Mesendoderm (in vitro differentiated cells): ENCODE data around the gene USP36.

Experiments used
- DNase-seq: peaks from one replicate; pipeline ENCODE4 v3.0.0; 2013
- H2AK5ac ChIP-seq: 2 replicates; pipeline ENCODE4 v1.6.1; 2013; ENCODE audit warnings: low read length, inconsistent platforms
- H2BK120ac ChIP-seq: 2 replicates; pipeline ENCODE4 v1.6.1; 2013; ENCODE audit warnings: low read depth, mild to moderate bottlenecking, low read length, moderate library complexity, mixed read lengths
- H2BK15ac ChIP-seq: replicated peaks from 2 replicates; pipeline ENCODE4 v1.6.1; 2013; ENCODE audit warnings: low read depth, mild to moderate bottlenecking, moderate library complexity
- H2BK5ac ChIP-seq: 2 replicates; pipeline ENCODE4 v1.6.1; 2013; ENCODE audit warnings: low read length, inconsistent platforms
- H3K18ac ChIP-seq: 2 replicates; pipeline ENCODE4 v1.6.1; 2013; ENCODE audit warnings: mild to moderate bottlenecking, low read length, mixed read lengths
- H3K23ac ChIP-seq: one replicate; pipeline ENCODE4 v1.6.1; 2013; ENCODE audit warnings: low read length
- H3K27ac ChIP-seq: 2 replicates; pipeline ENCODE4 v1.5.1; 2013; ENCODE audit warnings: low read depth, mild to moderate bottlenecking, inconsistent platforms, low read length, moderate library complexity
- H3K27me3 ChIP-seq: 2 replicates; pipeline ENCODE4 v1.6.1; 2013; ENCODE audit warnings: low read length, control low read depth, mild to moderate bottlenecking, inconsistent platforms; ENCODE audit not compliant: insufficient read depth, poor library complexity
- H3K36me3 ChIP-seq: 2 replicates; pipeline ENCODE4 v1.6.1; 2013; ENCODE audit warnings: low read length, inconsistent platforms; ENCODE audit not compliant: control insufficient read depth, insufficient read depth
- H3K4ac ChIP-seq: one replicate; pipeline ENCODE4 v1.6.1; 2013; ENCODE audit warnings: low read depth, mild to moderate bottlenecking, low read length, moderate library complexity
- H3K4me1 ChIP-seq: 2 replicates; pipeline ENCODE4 v1.6.1; 2013; ENCODE audit warnings: low read depth, low read length, inconsistent platforms; ENCODE audit not compliant: control insufficient read depth
- H3K4me2 ChIP-seq: 2 replicates; pipeline ENCODE4 v1.6.1; 2013; ENCODE audit warnings: low read length
- H3K4me3 ChIP-seq: 2 replicates; pipeline ENCODE4 v1.5.1; 2013; ENCODE audit warnings: mild to moderate bottlenecking, low read length
- H3K56ac ChIP-seq: one replicate; pipeline ENCODE4 v1.6.1; 2013; ENCODE audit warnings: low read length
- H3K79me1 ChIP-seq: 2 replicates; pipeline ENCODE4 v1.6.1; 2013; ENCODE audit warnings: low read length, inconsistent platforms
- H3K79me2 ChIP-seq: 2 replicates; pipeline ENCODE4 v1.6.1; 2013; ENCODE audit warnings: mild to moderate bottlenecking, low read length; ENCODE audit not compliant: control insufficient read depth, insufficient read depth
- H3K9ac ChIP-seq: 2 replicates; pipeline ENCODE4 v1.6.1; 2013; ENCODE audit warnings: low read length, inconsistent platforms
- H4K5ac ChIP-seq: one replicate; pipeline ENCODE4 v1.6.1; 2013; ENCODE audit warnings: low read length
- H4K8ac ChIP-seq: one replicate; pipeline ENCODE4 v1.6.1; 2013; ENCODE audit warnings: low read depth, mild to moderate bottlenecking, control low read depth, low read length, moderate library complexity
- WGBS: extraction: QIAGEN DNeasy Blood & Tissue Kit; methylation state at CpG from one replicate; pipeline ENCODE4 v1.1.7; 2013; ENCODE audit warnings: low lambda C conversion rate, missing lambda C conversion rate; ENCODE audit not compliant: insufficient coverage; ENCODE audit errors: extremely low coverage; 5-methylcytosine and 5-hydroxymethylcytosine counted together

The USP36 gene

GRCh38 chr17:78764871-78765270, 75.7 kb downstream of the USP36 start:
- no peak overlapping the region for H4K5ac ChIP-seq
- WGBS = no CpG with 5 or more reads among the region's 8 CpGs
- H3K27ac ChIP-seq = no peak overlapping the region
- no peak overlapping the region for H2AK5ac ChIP-seq
- no peak overlapping the region for H3K4me3 ChIP-seq
- H3K79me2 ChIP-seq = no peaks in the 10 kb centered on the region
- no peak overlapping the region for H2BK5ac ChIP-seq
- H3K56ac ChIP-seq = no peak overlapping the region
- H2BK120ac ChIP-seq = no peak overlapping the region
- no peak overlapping the region for H3K9ac ChIP-seq
- H4K8ac ChIP-seq = no peak overlapping the region
- no peak overlapping the region for H2BK15ac ChIP-seq
- no peaks in the 10 kb centered on the region for H3K4me1 ChIP-seq
- H3K4ac ChIP-seq = no peak overlapping the region
- H3K79me1 ChIP-seq = no peaks in the 10 kb centered on the region
- no peak overlapping the region for H3K23ac ChIP-seq
- H3K36me3 ChIP-seq = no peaks in the 10 kb centered on the region
- H3K27me3 ChIP-seq = no peaks in the 10 kb centered on the region
- no peak overlapping the region for H3K4me2 ChIP-seq
- no peak for DNase-seq
- H3K18ac ChIP-seq = no peak overlapping the region

GRCh38 chr17:78763561-78763960, 77.1 kb downstream of the USP36 start:
- no CpG with 5 or more reads among the region's 3 CpGs for WGBS
- Histone ChIP-seq H3K36me3 (no peaks in the 10 kb centered on the region), H3K27me3 (no peaks in the 10 kb centered on the region), H3K4me3 (no peak overlapping the region), H3K18ac (no peak overlapping the region), H2BK5ac (no peak overlapping the region), H2AK5ac (no peak overlapping the region), H3K56ac (no peak overlapping the region), H3K4ac (no peak overlapping the region), H3K27ac (no peak overlapping the region), H3K9ac (no peak overlapping the region), H3K23ac (no peak overlapping the region), H2BK120ac (no peak overlapping the region), H4K8ac (no peak overlapping the region), H2BK15ac (no peak overlapping the region), H3K79me2 (no peaks in the 10 kb centered on the region), H3K79me1 (peaks cover 2% of the 10 kb centered on the region), H4K5ac (no peak overlapping the region), H3K4me1 (peaks cover 2% of the 10 kb centered on the region), H3K4me2 (no peak overlapping the region)
- no peak for DNase-seq

GRCh38 chr17:78761789-78762406, 78.7 kb downstream of the USP36 start:
- Histone ChIP-seq H2BK120ac (no peak overlapping the region), H2BK5ac (no peak overlapping the region), H3K27me3 (no peaks in the 10 kb centered on the region), H3K56ac (no peak overlapping the region), H2AK5ac (no peak overlapping the region), H3K79me2 (no peaks in the 10 kb centered on the region), H3K4me3 (no peak overlapping the region), H2BK15ac (no peak overlapping the region), H3K9ac (no peak overlapping the region), H3K18ac (no peak overlapping the region), H4K5ac (no peak overlapping the region), H3K23ac (no peak overlapping the region), H4K8ac (no peak overlapping the region), H3K36me3 (no peaks in the 10 kb centered on the region), H3K4ac (no peak overlapping the region), H3K4me2 (no peak overlapping the region), H3K79me1 (peaks cover 2% of the 10 kb centered on the region), H3K27ac (no peak overlapping the region), H3K4me1 (peaks cover 2% of the 10 kb centered on the region)
- WGBS = no CpG with 5 or more reads among the region's 5 CpGs
- DNase-seq = no peak

GRCh38 chr17:78759969-78760352, 80.7 kb downstream of the USP36 start:
- Histone ChIP-seq H3K27ac (no peak overlapping the region), H2BK15ac (no peak overlapping the region), H3K4me1 (peaks cover 2% of the 10 kb centered on the region), H4K5ac (no peak overlapping the region), H2BK120ac (no peak overlapping the region), H3K4me2 (no peak overlapping the region), H3K27me3 (no peaks in the 10 kb centered on the region), H3K4me3 (no peak overlapping the region), H2BK5ac (no peak overlapping the region), H3K23ac (no peak overlapping the region), H3K79me1 (peaks cover 2% of the 10 kb centered on the region), H3K36me3 (no peaks in the 10 kb centered on the region), H3K4ac (no peak overlapping the region), H4K8ac (no peak overlapping the region), H2AK5ac (no peak overlapping the region), H3K9ac (no peak overlapping the region), H3K79me2 (no peaks in the 10 kb centered on the region), H3K18ac (no peak overlapping the region), H3K56ac (no peak overlapping the region)
- no peak for DNase-seq
- WGBS = no CpG with 5 or more reads among the region's 5 CpGs

- no peaks in the 10 kb centered on the region for H3K36me3 ChIP-seq
- no peak overlapping the region for H3K4ac ChIP-seq
- H2BK5ac ChIP-seq = no peak overlapping the region
- no CpG with 5 or more reads among the region's 11 CpGs for WGBS
- no peak overlapping the region for H3K27ac ChIP-seq
- H3K18ac ChIP-seq = no peak overlapping the region
- DNase-seq = no peak
- H2BK120ac ChIP-seq = no peak overlapping the region
- peaks cover 2% of the 10 kb centered on the region for H3K4me1 ChIP-seq
- H3K56ac ChIP-seq = peak overlapping the region; percentile 7
- H3K4me3 ChIP-seq = no peak overlapping the region
- H3K79me2 ChIP-seq = no peaks in the 10 kb centered on the region
- no peaks in the 10 kb centered on the region for H3K27me3 ChIP-seq
- H3K23ac ChIP-seq = no peak overlapping the region
- H2AK5ac ChIP-seq = no peak overlapping the region
- no peak overlapping the region for H2BK15ac ChIP-seq
- H3K9ac ChIP-seq = no peak overlapping the region
- H3K4me2 ChIP-seq = no peak overlapping the region
- no peak overlapping the region for H4K5ac ChIP-seq
- H4K8ac ChIP-seq = no peak overlapping the region
- H3K79me1 ChIP-seq = peaks cover 2% of the 10 kb centered on the region
These were observed 81.2 kb downstream of the USP36 start for GRCh38 chr17:78759203-78759968.
